Testis (tissue), 2 donors: ENCODE data around the gene WDR20.

Source experiments
- POLR2A ChIP-seq: fragments of 450-650 bp; IDR thresholded peaks from one replicate; pipeline ENCODE4 v1.6.1; 2017; ENCODE audit warnings: antibody characterized with exemption, mild to moderate bottlenecking, moderate library complexity
- TF ChIP-seq, protein P1 (sequence below), 3 experiments: fragments of 450-650 bp in 2 of 3; fragments of 200-600 bp in 1 of 3; sonication (generic) in 1 of 3; IDR thresholded peaks; one replicate each; pipeline ENCODE4 v1.5.1; 2016 to 2019; ENCODE audit warnings: antibody characterized with exemption in 3 of 3, mild to moderate bottlenecking in 2 of 3, moderate library complexity in 1 of 3

DNA sequence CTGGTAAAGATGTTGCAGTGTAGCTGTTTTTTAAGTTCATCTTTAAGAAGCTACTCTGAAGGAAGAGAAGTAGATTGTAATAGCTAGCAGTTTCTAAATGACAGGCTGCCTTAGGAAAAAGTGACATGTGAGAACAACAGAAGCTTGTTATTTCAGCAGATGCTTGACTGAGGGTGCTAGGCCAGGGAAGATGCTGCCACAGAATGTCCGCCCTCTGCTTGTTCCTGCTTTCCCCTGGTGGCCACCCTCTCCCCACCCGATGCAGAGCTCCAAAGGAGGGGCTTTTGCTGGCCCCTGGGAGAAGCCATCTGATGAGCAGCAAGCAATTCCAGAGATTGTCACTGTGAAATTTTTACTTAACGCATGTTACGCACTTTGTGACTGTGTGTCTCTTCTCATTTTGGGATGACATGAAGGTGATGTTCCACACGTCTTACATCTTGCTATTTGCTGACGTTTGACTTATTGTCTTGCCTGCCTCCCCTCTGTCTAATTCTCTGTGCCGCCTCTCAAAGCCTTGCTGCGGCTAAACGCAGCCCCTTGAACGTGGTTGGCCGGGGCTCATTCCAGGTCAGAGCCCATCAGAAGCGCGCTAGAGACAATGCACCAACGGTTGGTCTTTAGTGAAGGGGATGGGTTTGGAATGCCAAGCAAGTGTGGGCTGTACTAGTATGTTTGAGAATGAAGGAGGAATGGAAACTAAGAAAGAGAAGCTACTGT is 44.8 kb downstream of the WDR20 start:
- TF ChIP-seq, protein P1, sequence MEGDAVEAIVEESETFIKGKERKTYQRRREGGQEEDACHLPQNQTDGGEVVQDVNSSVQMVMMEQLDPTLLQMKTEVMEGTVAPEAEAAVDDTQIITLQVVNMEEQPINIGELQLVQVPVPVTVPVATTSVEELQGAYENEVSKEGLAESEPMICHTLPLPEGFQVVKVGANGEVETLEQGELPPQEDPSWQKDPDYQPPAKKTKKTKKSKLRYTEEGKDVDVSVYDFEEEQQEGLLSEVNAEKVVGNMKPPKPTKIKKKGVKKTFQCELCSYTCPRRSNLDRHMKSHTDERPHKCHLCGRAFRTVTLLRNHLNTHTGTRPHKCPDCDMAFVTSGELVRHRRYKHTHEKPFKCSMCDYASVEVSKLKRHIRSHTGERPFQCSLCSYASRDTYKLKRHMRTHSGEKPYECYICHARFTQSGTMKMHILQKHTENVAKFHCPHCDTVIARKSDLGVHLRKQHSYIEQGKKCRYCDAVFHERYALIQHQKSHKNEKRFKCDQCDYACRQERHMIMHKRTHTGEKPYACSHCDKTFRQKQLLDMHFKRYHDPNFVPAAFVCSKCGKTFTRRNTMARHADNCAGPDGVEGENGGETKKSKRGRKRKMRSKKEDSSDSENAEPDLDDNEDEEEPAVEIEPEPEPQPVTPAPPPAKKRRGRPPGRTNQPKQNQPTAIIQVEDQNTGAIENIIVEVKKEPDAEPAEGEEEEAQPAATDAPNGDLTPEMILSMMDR (IDR thresholded peaks at IDR 0.05): no peak
- TF ChIP-seq POLR2A: no peak
